NCI-H510A treated with DMSO at 0.1 percent for 48 hours (cell line): ENCODE data around the gene ASCC3.

Experiments used
- DNase-seq: peaks from one replicate; lab custom pipeline; 2025; lab: John Stamatoyannopoulos, UW

The ASCC3 gene

GRCh38 chr6:100592929-100593328 lies 288.2 kb downstream of the ASCC3 start:
- peak; percentile 35 for DNase-seq

DNA sequence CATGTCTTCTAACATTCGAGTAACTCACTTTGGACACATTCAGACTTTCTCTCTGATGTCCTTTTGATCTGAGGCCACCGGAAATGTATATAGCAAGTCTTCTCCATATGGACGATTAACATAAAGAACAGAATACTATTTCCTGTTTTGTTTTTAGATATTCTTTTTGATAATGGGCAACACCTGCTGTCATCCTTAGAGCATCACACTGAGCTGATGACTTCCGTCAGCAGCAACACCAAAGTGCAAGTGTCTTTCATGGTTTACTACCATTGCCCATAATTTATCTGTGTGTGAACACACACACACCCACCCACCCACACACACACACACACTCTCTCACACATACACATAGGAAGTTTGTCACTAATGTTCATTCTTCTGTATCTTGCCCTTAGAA lies 303.7 kb downstream of the ASCC3 start:
- DNase-seq = no peak

DNA sequence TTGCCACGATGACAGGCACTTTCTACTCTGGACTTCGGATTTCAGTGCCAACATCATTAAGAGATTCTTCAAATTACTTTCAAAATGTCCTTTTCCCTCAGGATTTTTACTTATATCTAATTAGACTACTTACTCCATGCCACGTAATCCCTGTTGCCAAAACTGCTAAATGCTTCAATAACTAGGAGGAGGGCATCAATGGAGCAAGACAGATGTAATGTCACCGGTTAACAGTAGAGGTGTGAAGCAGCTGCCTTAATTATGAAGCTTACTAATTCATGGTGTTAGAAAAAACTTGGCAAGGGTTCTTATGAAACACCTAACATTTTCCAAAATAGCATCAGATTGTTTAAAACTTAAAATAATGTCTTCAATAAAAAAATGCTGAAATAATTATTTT lies 305.2 kb downstream of the ASCC3 start:
- DNase-seq = no peak

DNA sequence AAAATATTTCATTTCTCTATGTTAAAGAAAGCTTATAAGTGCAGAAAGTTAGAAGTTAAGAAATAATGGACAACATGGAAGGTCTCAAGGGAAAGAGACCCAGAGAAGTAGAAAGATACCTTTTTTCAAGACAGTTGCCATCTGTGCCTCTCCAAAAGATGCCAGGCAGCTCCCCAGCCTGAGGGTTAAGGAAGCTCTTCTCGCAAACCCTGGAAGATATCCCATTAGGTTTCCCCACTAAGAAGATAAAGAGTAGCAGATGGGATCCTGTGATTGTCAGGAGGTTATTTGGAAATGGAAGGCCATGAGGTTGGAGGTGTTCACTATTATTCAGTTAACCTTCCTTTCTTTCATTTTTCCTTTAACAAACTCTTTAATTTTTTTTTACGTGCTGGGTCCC lies 306.3 kb downstream of the ASCC3 start:
- no peak for DNase-seq

DNA sequence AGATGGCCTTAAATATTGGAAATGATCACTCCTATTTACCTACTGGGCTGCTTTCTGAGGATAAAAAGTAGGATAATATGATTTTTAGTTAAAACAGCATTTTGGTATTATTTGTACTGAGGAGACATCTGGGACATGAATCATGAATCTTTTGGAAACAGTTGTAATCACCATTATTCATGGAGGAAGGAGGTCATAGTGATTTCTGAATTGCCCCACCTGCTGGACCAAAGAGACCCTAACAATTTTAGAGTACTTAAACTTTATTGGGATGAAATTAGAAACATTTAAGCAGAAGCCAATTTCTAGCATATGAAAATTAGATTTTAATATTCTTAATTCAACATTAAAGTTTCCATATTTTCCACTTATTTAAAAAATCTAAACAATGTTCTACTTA lies 308.0 kb downstream of the ASCC3 start:
- no peak for DNase-seq

DNA sequence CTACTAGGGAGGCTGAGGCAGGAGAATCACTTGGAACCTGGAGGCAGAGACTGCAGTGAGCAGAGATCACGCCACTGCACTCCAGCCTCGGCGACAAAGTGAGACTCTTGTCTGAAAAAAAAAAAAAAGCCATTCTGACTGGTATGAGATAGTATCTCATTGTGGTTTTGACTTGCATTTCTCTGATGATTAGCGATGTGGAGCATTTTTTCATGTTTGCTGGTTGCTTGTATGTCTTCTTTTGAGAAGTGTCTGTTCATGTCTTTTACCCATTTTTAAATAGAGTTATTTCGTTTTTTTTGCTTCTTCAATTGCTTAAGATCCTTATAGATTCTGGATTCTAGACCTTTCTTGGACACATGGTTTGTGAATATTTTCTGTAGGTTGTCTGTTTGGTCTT lies 312.9 kb downstream of the ASCC3 start:
- DNase-seq = no peak

DNA sequence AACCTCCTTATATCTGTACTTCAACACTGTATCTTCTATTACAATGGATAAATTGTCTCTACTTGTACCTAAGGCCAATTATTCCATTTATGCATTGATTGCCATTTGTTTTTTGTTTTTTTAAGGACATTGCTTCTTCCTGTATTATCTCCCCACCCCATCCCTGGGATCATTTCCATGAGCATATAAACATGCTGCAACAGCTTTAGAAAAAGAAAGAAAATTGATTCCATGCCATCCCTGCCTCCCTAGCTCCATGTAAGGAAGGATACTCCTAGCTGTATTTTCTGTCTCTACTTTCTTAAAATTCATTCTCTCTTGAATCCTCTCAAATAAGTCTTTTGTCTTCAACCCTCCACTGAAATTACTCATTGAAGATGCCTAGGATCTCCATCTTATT lies 314.6 kb downstream of the ASCC3 start:
- DNase-seq = no peak

GRCh38 chr6:100565439-100566104 lies 315.6 kb downstream of the ASCC3 start:
- no peak for DNase-seq

DNA sequence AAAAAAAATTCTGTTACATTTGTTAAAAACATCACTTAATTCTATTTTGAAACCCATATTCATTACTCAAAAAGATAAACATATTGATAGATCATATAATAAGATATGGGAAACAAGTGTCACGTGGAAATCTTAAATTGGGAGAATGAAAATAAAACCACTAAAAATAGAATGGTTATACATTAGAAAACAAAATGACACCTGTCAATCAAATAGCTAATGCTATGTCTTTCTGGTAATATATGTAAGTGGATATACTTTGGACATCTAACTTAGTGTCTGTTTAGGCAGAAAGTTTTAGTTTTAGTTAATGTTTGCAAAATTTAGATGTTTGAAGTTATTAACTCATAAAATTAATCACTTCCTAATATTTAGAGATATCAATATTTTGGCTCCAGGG lies 321.3 kb downstream of the ASCC3 start:
- DNase-seq = no peak

- DNase-seq = peak; percentile 41
Measured at GRCh38 chr6:100554228-100554627, 326.9 kb downstream of the ASCC3 start.

- DNase-seq = no peak
Measured at GRCh38 chr6:100553243-100553642, 327.9 kb downstream of the ASCC3 start.

- no peak for DNase-seq
Measured at GRCh38 chr6:100549406-100550167, 331.5 kb downstream of the ASCC3 start.

DNA sequence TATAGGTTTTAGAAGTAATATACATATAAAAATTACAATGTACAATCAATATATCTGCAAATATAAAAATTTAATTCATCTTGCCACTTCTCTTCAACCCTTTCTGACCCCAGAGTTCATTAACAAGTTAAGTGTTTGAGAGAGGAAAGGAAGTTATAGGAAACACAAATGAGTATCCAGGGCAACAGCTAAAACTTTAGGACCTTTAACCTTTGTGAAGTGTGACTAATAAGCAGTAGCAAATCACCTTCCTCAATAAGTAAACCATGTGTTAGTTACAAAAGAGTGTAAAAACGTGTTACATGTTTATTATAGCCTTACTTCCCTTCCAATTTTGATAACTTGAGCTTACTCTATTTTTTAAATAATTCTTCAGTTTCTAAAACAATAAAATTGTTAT lies 343.0 kb downstream of the ASCC3 start:
- no peak for DNase-seq

DNA sequence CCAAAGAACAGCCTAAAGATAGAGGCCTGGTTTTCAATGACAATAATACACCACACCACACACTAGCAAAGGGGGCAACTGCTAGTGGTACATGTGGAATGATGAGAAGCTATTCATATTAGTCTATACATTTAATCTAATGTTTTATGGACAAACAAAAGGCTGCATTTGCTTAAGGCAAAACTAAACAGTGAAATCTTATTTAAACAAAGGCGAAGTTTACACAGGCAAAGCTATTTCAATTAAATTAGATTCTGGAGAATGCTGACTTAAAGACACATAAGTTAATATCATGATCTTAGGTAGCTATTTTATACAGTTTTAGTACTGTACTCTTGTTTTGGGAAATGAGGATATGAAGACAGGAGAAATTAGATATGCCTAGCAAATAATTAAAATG lies 362.5 kb downstream of the ASCC3 start:
- no peak for DNase-seq

- DNase-seq = no peak
Measured at GRCh38 chr6:100517633-100518032, 363.5 kb downstream of the ASCC3 start.

GRCh38 chr6:100517106-100517505 lies 364.0 kb downstream of the ASCC3 start:
- no peak for DNase-seq

DNA sequence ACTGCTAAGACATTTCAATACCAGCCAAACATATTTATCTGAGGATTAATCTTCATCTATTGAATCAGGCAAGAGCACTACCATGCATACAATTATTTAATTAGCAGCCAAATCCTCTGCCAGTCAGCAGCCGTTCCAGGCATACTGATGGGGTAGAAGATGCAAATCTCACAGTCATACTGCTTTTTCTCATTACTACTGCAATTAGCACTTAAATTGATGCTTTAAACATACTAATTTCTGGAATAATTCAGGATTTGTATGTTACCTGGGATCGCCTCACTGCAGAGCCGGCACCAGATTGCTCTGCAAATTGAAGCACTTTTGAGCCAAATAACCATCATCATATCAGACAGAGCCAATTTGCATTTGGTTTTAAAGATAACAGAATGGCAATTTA lies 366.5 kb downstream of the ASCC3 start:
- DNase-seq = no peak

- no peak for DNase-seq
Measured at GRCh38 chr6:100512203-100512862, 368.8 kb downstream of the ASCC3 start.

GRCh38 chr6:100509101-100509500 lies 372.0 kb downstream of the ASCC3 start:
- no peak for DNase-seq

DNA sequence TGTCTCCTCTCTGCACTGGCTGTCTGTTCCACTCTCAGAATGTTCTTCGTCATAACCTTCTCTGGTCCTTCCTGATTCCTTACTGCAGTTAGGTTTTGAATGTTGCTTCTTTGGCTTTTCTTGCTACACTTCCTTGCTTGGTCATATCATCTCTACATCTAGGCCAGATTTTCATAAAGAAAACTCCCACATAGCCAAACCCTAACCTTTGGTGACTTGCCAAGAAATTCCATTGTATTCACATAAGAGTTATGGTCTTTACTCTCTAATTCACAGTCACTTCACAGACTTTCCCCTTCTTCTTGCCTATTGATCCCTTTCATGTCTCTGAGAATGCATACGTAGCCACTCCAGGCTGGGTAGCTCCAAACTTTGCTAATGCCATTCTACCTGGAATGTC lies 374.5 kb downstream of the ASCC3 start:
- DNase-seq = no peak

- DNase-seq = no peak
Measured at GRCh38 chr6:100504786-100505737, 376.1 kb downstream of the ASCC3 start.

- no peak for DNase-seq
Measured at GRCh38 chr6:100503043-100503705, 378.0 kb downstream of the ASCC3 start.
